ENCODE data around the gene SIM2.

Gene SIM2

GRCh38 chr21:36672737-36673136, 26.2 kb upstream of the SIM2 start:
- Mint-ChIP-seq H3K36me3 (peaks cover 4% of the 10 kb centered on the region), H3K4me3 (no peak overlapping the region), H3K9me3 (ENCODE audit: low read depth) (no peaks in the 10 kb centered on the region), H3K4me1 (ENCODE audit: low read depth) (no peaks in the 10 kb centered on the region), H3K27me3 (peaks cover 22% of the 10 kb centered on the region), H3K27ac (no peak overlapping the region)

GRCh38 chr21:36676039-36676950, 22.6 kb upstream of the SIM2 start:
- peaks cover 2% of the 10 kb centered on the region for H3K9me3 Mint-ChIP-seq (ENCODE audit: low read depth)
- H3K36me3 Mint-ChIP-seq: peaks cover 7% of the 10 kb centered on the region
- H3K27me3 Mint-ChIP-seq: peaks cover 36% of the 10 kb centered on the region
- H3K4me1 Mint-ChIP-seq (ENCODE audit: low read depth): no peaks in the 10 kb centered on the region
- H3K27ac Mint-ChIP-seq: no peak overlapping the region
- no peak overlapping the region for H3K4me3 Mint-ChIP-seq

- no peak overlapping the region for H3K4me3 Mint-ChIP-seq
- peaks cover 42% of the 10 kb centered on the region for H3K27me3 Mint-ChIP-seq
- peaks cover 12% of the 10 kb centered on the region for H3K36me3 Mint-ChIP-seq
These were observed 21.5 kb upstream of the SIM2 start for GRCh38 chr21:36677443-36677842.

GRCh38 chr21:36678538-36678937, 20.4 kb upstream of the SIM2 start:
- Mint-ChIP-seq H3K4me1 (ENCODE audit: low read depth) (no peaks in the 10 kb centered on the region), H3K9me3 (ENCODE audit: low read depth) (peaks cover 8% of the 10 kb centered on the region), H3K27ac (no peak overlapping the region), H3K27me3 (peaks cover 47% of the 10 kb centered on the region), H3K4me3 (no peak overlapping the region), H3K36me3 (peaks cover 12% of the 10 kb centered on the region)

More at GRCh38 chr21:36677443-36677842, 21.5 kb upstream of the SIM2 start:
- Mint-ChIP-seq H3K4me1 (ENCODE audit: low read depth) (no peaks in the 10 kb centered on the region), H3K27ac (no peak overlapping the region), H3K9me3 (ENCODE audit: low read depth) (peaks cover 8% of the 10 kb centered on the region)

GRCh38 chr21:36681117-36681631, 17.7 kb upstream of the SIM2 start:
- Mint-ChIP-seq H3K9me3 (ENCODE audit: low read depth) (peaks cover 8% of the 10 kb centered on the region), H3K27ac (no peak overlapping the region), H3K4me3 (no peak overlapping the region), H3K36me3 (peaks cover 10% of the 10 kb centered on the region), H3K27me3 (peaks cover 53% of the 10 kb centered on the region), H3K4me1 (ENCODE audit: low read depth) (no peaks in the 10 kb centered on the region)

GRCh38 chr21:36684957-36685714, 13.8 kb upstream of the SIM2 start:
- peaks cover 8% of the 10 kb centered on the region for H3K36me3 Mint-ChIP-seq
- peaks cover 8% of the 10 kb centered on the region for H3K9me3 Mint-ChIP-seq (ENCODE audit: low read depth)
- H3K4me1 Mint-ChIP-seq (ENCODE audit: low read depth): no peaks in the 10 kb centered on the region
- H3K27ac Mint-ChIP-seq: no peak overlapping the region
- no peak overlapping the region for H3K4me3 Mint-ChIP-seq
- H3K27me3 Mint-ChIP-seq: peaks cover 46% of the 10 kb centered on the region

- Mint-ChIP-seq H3K9me3 (ENCODE audit: low read depth) (no peaks in the 10 kb centered on the region), H3K27me3 (peaks cover 45% of the 10 kb centered on the region), H3K36me3 (no peaks in the 10 kb centered on the region), H3K4me3 (no peak overlapping the region), H3K27ac (no peak overlapping the region), H3K4me1 (ENCODE audit: low read depth) (no peaks in the 10 kb centered on the region)
These were observed 12.0 kb upstream of the SIM2 start for GRCh38 chr21:36686955-36687354.

GRCh38 chr21:36688324-36688723, 10.6 kb upstream of the SIM2 start:
- H3K9me3 Mint-ChIP-seq (ENCODE audit: low read depth): no peaks in the 10 kb centered on the region
- H3K27ac Mint-ChIP-seq: no peak overlapping the region
- peaks cover 5% of the 10 kb centered on the region for H3K4me1 Mint-ChIP-seq (ENCODE audit: low read depth)
- H3K4me3 Mint-ChIP-seq: no peak overlapping the region
- H3K36me3 Mint-ChIP-seq: no peaks in the 10 kb centered on the region
- H3K27me3 Mint-ChIP-seq: peaks cover 43% of the 10 kb centered on the region

GRCh38 chr21:36689324-36689723, 9.6 kb upstream of the SIM2 start:
- peaks cover 43% of the 10 kb centered on the region for H3K27me3 Mint-ChIP-seq
- no peaks in the 10 kb centered on the region for H3K36me3 Mint-ChIP-seq
- no peak overlapping the region for H3K4me3 Mint-ChIP-seq
- H3K9me3 Mint-ChIP-seq (ENCODE audit: low read depth): no peaks in the 10 kb centered on the region
- H3K27ac Mint-ChIP-seq: no peak overlapping the region
- H3K4me1 Mint-ChIP-seq (ENCODE audit: low read depth): peaks cover 9% of the 10 kb centered on the region

GRCh38 chr21:36690628-36691554, 8.0 kb upstream of the SIM2 start:
- H3K4me3 Mint-ChIP-seq: no peak overlapping the region
- peaks cover 48% of the 10 kb centered on the region for H3K27me3 Mint-ChIP-seq
- no peak overlapping the region for H3K27ac Mint-ChIP-seq
- H3K4me1 Mint-ChIP-seq (ENCODE audit: low read depth): peaks cover 16% of the 10 kb centered on the region
- H3K36me3 Mint-ChIP-seq: no peaks in the 10 kb centered on the region
- H3K9me3 Mint-ChIP-seq (ENCODE audit: low read depth): no peaks in the 10 kb centered on the region

GRCh38 chr21:36691555-36692041, 7.3 kb upstream of the SIM2 start:
- H3K27ac Mint-ChIP-seq: no peak overlapping the region
- no peak overlapping the region for H3K4me3 Mint-ChIP-seq
- peaks cover 51% of the 10 kb centered on the region for H3K27me3 Mint-ChIP-seq
- no peaks in the 10 kb centered on the region for H3K9me3 Mint-ChIP-seq (ENCODE audit: low read depth)
- H3K4me1 Mint-ChIP-seq (ENCODE audit: low read depth): peaks cover 17% of the 10 kb centered on the region
- no peaks in the 10 kb centered on the region for H3K36me3 Mint-ChIP-seq

GRCh38 chr21:36692114-36692834, 6.6 kb upstream of the SIM2 start:
- Mint-ChIP-seq H3K36me3 (no peaks in the 10 kb centered on the region), H3K27me3 (peaks cover 53% of the 10 kb centered on the region)

GRCh38 chr21:36692835-36693488, 6.0 kb upstream of the SIM2 start:
- H3K36me3 Mint-ChIP-seq: no peaks in the 10 kb centered on the region

More at GRCh38 chr21:36692114-36692834, 6.6 kb upstream of the SIM2 start:
- Mint-ChIP-seq H3K27ac (peak overlapping the region; percentile 34), H3K4me3 (peak overlapping the region; percentile 36), H3K9me3 (ENCODE audit: low read depth) (no peaks in the 10 kb centered on the region), H3K4me1 (ENCODE audit: low read depth) (peaks cover 22% of the 10 kb centered on the region)

More at GRCh38 chr21:36692835-36693488, 6.0 kb upstream of the SIM2 start:
- H3K4me1 Mint-ChIP-seq (ENCODE audit: low read depth): peaks cover 22% of the 10 kb centered on the region
- no peaks in the 10 kb centered on the region for H3K9me3 Mint-ChIP-seq (ENCODE audit: low read depth)
- H3K27ac Mint-ChIP-seq: no peak overlapping the region
- no peak overlapping the region for H3K4me3 Mint-ChIP-seq
- H3K27me3 Mint-ChIP-seq: peaks cover 53% of the 10 kb centered on the region
